ENCODE measurements around the gene HOXA7. TPM values are rescaled to one million over a fixed set of nuclear protein-coding genes. Genes with fewer than 3 reads are reported as not detected.

HOXA7 gene
- total RNA-seq, 1 donor from 2014 or later: 1.6 TPM

DNA sequence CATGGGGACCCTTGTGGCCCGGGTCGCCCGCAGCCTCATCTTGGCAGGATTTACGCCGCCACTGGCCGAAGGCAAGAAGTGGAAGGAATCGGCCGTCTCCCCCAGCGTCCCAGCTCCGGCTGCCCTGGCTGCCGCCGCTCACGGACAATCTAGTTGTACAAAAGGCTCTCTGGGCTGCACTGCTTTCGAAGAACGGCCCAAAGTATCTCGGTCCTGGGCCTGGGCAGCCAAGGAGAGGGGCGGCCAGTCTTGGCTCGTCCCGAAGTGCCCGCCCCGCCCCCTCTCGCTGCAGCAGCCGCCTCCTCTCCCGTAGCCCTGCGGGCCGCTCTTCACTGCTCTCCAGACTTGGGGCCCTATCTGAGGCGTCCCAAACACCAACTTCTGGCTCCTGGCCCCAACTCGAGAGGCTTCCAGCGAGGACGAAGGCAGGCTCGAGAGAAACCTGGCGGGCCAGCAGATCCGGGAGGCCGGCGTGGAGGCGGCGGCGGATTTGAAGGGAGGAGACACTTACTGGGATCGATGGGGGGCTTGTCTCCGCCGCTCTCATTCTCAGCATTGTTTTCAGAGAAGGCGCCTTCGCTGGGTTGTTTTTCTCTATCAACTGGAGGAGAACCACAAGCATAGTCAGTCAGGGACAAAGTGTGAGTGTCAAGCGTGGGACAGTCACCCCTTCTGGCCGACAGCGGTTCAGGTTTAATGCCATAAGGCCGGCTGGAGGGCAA, 8.1 kb upstream of the HOXA7 start:
- peak overlapping the region; percentile 67 to 97 (median 89) for H3K9ac ChIP-seq (ENCODE audit: low read depth in 1 of 3, low read length in 3 of 3)
- H3K27ac ChIP-seq (ENCODE audit: low read depth, low read length): peak overlapping the region; percentile 92
- H3K9me3 ChIP-seq (ENCODE audit: control insufficient read depth in 3 of 3, low read length in 3 of 3): no peaks in the 10 kb centered on the region
- H3K4me3 ChIP-seq (ENCODE audit: low read length in 3 of 3): peak overlapping the region; percentile 90 to 93 (median 92)
- peaks cover 35 to 65% (median 47%) of the 10 kb centered on the region in 3 donors for H3K4me1 ChIP-seq (ENCODE audit: control insufficient read depth in 3 of 3, insufficient read depth in 3 of 3, low read length in 3 of 3)
- H3K36me3 ChIP-seq (ENCODE audit: control insufficient read depth in 3 of 3, insufficient read depth in 3 of 3, low read length in 3 of 3): peaks cover 0 to 6% (median 0%) of the 10 kb centered on the region in 3 donors
- peaks cover 0 to 3% (median 3%) of the 10 kb centered on the region in 3 donors for H3K27me3 ChIP-seq (ENCODE audit: control insufficient read depth in 3 of 3, insufficient read depth in 3 of 3, low read length in 3 of 3)

DNA sequence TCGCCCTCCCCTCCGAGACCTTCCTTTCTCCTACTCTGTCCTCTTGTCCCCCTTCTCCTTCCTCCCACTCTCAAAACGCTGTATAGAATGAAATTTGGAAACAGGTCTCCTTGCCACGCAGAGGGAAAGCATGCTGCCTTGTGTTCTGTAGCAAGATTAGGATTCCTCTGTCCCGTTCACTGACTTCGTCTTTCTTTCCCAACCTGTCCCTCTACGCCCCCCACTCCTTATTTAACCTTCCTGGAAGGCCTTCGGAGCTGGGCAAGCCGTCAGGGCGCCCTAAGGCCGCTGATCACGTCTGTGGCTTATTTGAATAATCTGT, 7.5 kb upstream of the HOXA7 start:
- Histone ChIP-seq H3K4me1 (ENCODE audit: control insufficient read depth in 3 of 3, insufficient read depth in 3 of 3, low read length in 3 of 3) (peaks cover 35 to 61% (median 46%) of the 10 kb centered on the region in 3 donors), H3K9me3 (ENCODE audit: control insufficient read depth in 3 of 3, low read length in 3 of 3) (no peaks in the 10 kb centered on the region), H3K4me3 (ENCODE audit: low read length in 3 of 3) (peak overlapping the region; percentile 90 to 93 (median 92)), H3K9ac (ENCODE audit: low read depth in 1 of 3, low read length in 3 of 3) (peak overlapping the region; percentile 67 to 97 (median 89)), H3K27me3 (ENCODE audit: control insufficient read depth in 3 of 3, insufficient read depth in 3 of 3, low read length in 3 of 3) (peaks cover 0 to 3% (median 3%) of the 10 kb centered on the region in 3 donors), H3K27ac (ENCODE audit: low read depth, low read length) (peak overlapping the region; percentile 92), H3K36me3 (ENCODE audit: control insufficient read depth in 3 of 3, insufficient read depth in 3 of 3, low read length in 3 of 3) (peaks cover 0 to 6% (median 0%) of the 10 kb centered on the region in 3 donors)

DNA sequence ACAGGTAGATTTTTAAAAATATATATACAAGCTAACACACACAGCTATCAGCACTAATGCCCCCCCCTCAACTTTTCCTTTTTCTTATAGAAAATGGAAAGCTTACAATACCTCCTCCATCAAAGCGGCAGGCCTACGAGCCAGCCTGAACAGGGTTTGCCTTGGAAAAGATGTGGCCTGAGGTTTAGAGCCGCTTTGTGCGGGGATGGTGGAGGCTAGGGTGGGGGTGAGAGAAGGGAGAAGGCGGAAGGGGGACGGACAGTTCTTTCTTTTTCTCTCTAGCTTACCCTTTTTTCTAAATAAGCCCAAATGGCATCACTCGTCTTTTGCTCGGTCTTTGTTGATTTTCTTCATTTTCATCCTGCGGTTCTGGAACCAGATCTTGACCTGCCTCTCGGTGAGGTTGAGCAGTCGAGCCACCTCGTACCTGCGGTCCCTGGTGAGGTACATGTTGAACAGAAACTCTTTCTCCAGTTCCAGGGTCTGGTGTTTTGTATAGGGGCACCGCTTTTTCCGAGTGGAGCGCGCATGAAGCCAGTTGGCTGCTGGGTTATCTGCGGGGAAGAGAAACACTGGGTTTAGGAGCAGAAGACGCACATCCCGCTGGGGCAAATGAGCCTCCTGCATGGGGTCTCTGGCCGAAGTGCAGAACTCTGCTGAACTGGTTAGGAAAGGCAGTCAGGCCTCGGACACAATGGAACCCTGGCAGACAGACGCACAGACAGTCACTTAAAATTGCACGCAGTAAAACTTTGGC, 7.0 kb upstream of the HOXA7 start:
- Histone ChIP-seq H3K27me3 (ENCODE audit: control insufficient read depth in 3 of 3, insufficient read depth in 3 of 3, low read length in 3 of 3) (peaks cover 0 to 3% (median 3%) of the 10 kb centered on the region in 3 donors), H3K9me3 (ENCODE audit: control insufficient read depth in 3 of 3, low read length in 3 of 3) (no peaks in the 10 kb centered on the region), H3K9ac (ENCODE audit: low read depth in 1 of 3, low read length in 3 of 3) (peak overlapping the region; percentile 67 to 97 (median 89)), H3K4me1 (ENCODE audit: control insufficient read depth in 3 of 3, insufficient read depth in 3 of 3, low read length in 3 of 3) (peaks cover 33 to 55% (median 44%) of the 10 kb centered on the region in 3 donors), H3K27ac (ENCODE audit: low read depth, low read length) (peak overlapping the region; percentile 92), H3K4me3 (ENCODE audit: low read length in 3 of 3) (peak overlapping the region; percentile 90 to 93 (median 92)), H3K36me3 (ENCODE audit: control insufficient read depth in 3 of 3, insufficient read depth in 3 of 3, low read length in 3 of 3) (peaks cover 0 to 6% (median 0%) of the 10 kb centered on the region in 3 donors)

GRCh38 chr7:27162561-27163287, 6.2 kb upstream of the HOXA7 start:
- no peaks in the 10 kb centered on the region for H3K27me3 ChIP-seq (ENCODE audit: control insufficient read depth in 3 of 3, insufficient read depth in 3 of 3, low read length in 3 of 3)
- peaks cover 0 to 6% (median 0%) of the 10 kb centered on the region in 3 donors for H3K36me3 ChIP-seq (ENCODE audit: control insufficient read depth in 3 of 3, insufficient read depth in 3 of 3, low read length in 3 of 3)
- peaks cover 25 to 48% (median 40%) of the 10 kb centered on the region in 3 donors for H3K4me1 ChIP-seq (ENCODE audit: control insufficient read depth in 3 of 3, insufficient read depth in 3 of 3, low read length in 3 of 3)
- H3K9me3 ChIP-seq (ENCODE audit: control insufficient read depth in 3 of 3, low read length in 3 of 3): no peaks in the 10 kb centered on the region
- H3K4me3 ChIP-seq (ENCODE audit: low read length in 3 of 3): peak overlapping the region in 2 of 3 donors; percentile 42 to 90
- H3K27ac ChIP-seq (ENCODE audit: low read depth, low read length): no peak overlapping the region
- H3K9ac ChIP-seq (ENCODE audit: low read depth in 1 of 3, low read length in 3 of 3): peak overlapping the region in 1 of 3 donors; percentile 97

DNA sequence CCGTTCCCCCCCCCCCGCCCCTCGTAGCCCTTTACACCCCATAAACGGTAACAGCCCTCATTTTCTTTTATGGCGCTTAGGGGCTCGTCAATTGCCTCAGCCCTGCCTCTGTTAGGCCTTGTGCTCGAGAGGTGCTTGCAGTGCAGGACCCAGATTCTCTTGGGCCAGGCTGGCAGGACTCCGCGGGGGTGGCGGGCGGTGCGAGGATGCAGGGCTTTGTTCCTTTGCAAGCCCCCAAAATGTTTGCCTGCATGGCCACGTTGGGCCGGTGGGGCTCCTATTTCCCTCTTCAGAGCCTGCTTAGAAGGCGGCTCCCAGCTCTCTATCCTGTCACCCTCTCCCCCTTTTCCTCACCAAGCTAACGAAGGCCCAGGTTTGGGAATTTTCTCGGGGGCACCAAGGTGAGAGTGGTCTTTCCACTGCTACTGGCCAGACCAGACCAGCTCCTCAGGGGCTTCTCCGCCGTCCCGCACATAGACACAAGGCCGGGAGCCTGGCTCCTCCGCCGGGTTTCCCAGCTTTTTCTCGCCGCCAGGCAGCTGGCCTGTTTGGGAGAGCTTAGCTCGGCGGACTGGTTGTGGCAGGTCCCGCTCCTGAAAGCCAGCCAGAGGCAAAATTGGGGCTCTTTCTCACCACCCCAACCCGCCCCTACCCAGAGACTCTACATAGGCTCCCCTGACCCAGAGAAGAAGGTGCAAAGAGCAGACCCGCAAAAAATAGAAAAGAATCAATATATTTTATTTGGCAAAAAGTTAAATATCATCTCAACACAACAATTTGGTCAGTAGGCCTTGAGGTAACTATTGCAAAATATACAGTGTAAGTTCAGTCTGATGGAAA, 5.5 kb upstream of the HOXA7 start:
- Histone ChIP-seq H3K27ac (ENCODE audit: low read depth, low read length) (no peak overlapping the region), H3K4me1 (ENCODE audit: control insufficient read depth in 3 of 3, insufficient read depth in 3 of 3, low read length in 3 of 3) (peaks cover 29 to 42% (median 40%) of the 10 kb centered on the region in 3 donors), H3K27me3 (ENCODE audit: control insufficient read depth in 3 of 3, insufficient read depth in 3 of 3, low read length in 3 of 3) (no peaks in the 10 kb centered on the region), H3K9ac (ENCODE audit: low read depth in 1 of 3, low read length in 3 of 3) (peak overlapping the region in 1 of 3 donors; percentile 54), H3K36me3 (ENCODE audit: control insufficient read depth in 3 of 3, insufficient read depth in 3 of 3, low read length in 3 of 3) (peaks cover 0 to 6% (median 0%) of the 10 kb centered on the region in 3 donors), H3K4me3 (ENCODE audit: low read length in 3 of 3) (no peak overlapping the region), H3K9me3 (ENCODE audit: control insufficient read depth in 3 of 3, low read length in 3 of 3) (no peaks in the 10 kb centered on the region)

DNA sequence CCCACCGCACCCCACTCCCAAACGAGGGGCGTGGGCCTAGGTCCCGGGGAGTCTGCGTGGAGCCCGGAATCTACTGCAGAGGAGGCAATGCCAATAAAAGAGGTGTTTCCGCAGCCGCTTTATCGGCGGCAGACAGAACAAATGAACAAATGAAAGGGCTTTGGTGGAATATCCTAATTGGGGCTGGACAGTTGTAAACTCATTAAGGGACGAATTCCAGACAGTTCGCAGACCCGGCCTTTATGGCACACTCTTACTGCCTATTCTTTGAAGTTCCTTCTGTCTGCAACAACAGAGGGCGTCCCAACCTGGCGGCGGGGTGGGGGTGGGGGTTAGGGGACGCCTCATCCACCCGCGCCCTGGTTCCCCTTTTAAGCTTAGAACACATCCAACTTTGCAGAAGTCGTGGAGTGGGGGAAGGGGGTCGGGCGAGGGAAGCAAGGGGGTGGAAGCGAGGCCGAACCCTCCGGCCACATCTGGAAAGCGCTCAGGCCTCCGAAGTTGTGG, 4.8 kb upstream of the HOXA7 start:
- no peaks in the 10 kb centered on the region for H3K9me3 ChIP-seq (ENCODE audit: control insufficient read depth in 3 of 3, low read length in 3 of 3)
- peak overlapping the region; percentile 79 for H3K27ac ChIP-seq (ENCODE audit: low read depth, low read length)
- H3K4me1 ChIP-seq (ENCODE audit: control insufficient read depth in 3 of 3, insufficient read depth in 3 of 3, low read length in 3 of 3): peaks cover 24 to 38% (median 36%) of the 10 kb centered on the region in 3 donors
- H3K27me3 ChIP-seq (ENCODE audit: control insufficient read depth in 3 of 3, insufficient read depth in 3 of 3, low read length in 3 of 3): no peaks in the 10 kb centered on the region
- peak overlapping the region; percentile 70 to 84 (median 81) for H3K4me3 ChIP-seq (ENCODE audit: low read length in 3 of 3)
- H3K9ac ChIP-seq (ENCODE audit: low read depth in 1 of 3, low read length in 3 of 3): peak overlapping the region; percentile 63 to 88 (median 74)
- H3K36me3 ChIP-seq (ENCODE audit: control insufficient read depth in 3 of 3, insufficient read depth in 3 of 3, low read length in 3 of 3): peaks cover 0 to 6% (median 0%) of the 10 kb centered on the region in 3 donors

DNA sequence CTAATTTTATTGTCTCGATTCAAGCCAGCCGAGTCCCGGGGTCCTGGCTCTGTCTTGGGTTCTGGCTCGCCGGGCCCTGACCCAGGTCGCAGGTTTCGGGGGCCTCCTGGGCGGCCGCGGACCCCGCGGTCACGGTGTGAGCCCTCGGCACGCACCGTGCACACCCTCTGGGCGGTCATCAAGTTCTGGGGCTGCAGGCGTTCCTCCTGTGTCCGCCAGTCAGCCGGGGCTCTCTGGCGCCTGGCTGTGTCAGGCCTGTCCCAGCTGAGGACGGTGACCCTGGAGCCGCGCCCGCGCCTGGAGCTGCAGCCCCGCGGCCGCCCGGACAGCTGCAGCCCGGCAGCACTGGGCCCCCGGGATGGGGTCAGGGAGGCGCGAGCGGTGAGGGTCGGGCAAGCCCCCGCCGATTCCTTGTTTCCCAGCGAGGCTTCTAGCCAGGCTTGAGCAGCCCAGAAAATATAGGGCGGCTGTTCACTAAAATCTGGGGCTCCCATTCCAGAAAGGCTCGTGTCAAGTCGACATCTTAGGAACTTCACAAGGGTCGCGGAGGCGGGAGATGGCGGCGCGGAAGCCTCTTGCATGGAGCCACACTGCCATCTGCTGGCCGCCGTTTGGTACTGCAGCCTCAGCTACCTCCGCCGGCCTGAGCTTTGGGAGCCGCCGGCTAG, 4.2 kb upstream of the HOXA7 start:
- H3K36me3 ChIP-seq (ENCODE audit: control insufficient read depth in 3 of 3, insufficient read depth in 3 of 3, low read length in 3 of 3): peaks cover 0 to 6% (median 0%) of the 10 kb centered on the region in 3 donors
- no peaks in the 10 kb centered on the region for H3K27me3 ChIP-seq (ENCODE audit: control insufficient read depth in 3 of 3, insufficient read depth in 3 of 3, low read length in 3 of 3)
- peaks cover 25 to 35% (median 33%) of the 10 kb centered on the region in 3 donors for H3K4me1 ChIP-seq (ENCODE audit: control insufficient read depth in 3 of 3, insufficient read depth in 3 of 3, low read length in 3 of 3)
- peak overlapping the region; percentile 74 to 88 (median 76) for H3K9ac ChIP-seq (ENCODE audit: low read depth in 1 of 3, low read length in 3 of 3)
- H3K9me3 ChIP-seq (ENCODE audit: control insufficient read depth in 3 of 3, low read length in 3 of 3): no peaks in the 10 kb centered on the region
- peak overlapping the region; percentile 79 for H3K27ac ChIP-seq (ENCODE audit: low read depth, low read length)
- H3K4me3 ChIP-seq (ENCODE audit: low read length in 3 of 3): peak overlapping the region; percentile 70 to 84 (median 81)

GRCh38 chr7:27160145-27160545, 3.7 kb upstream of the HOXA7 start:
- Histone ChIP-seq H3K27me3 (ENCODE audit: control insufficient read depth in 3 of 3, insufficient read depth in 3 of 3, low read length in 3 of 3) (no peaks in the 10 kb centered on the region), H3K36me3 (ENCODE audit: control insufficient read depth in 3 of 3, insufficient read depth in 3 of 3, low read length in 3 of 3) (peaks cover 0 to 6% (median 0%) of the 10 kb centered on the region in 3 donors), H3K27ac (ENCODE audit: low read depth, low read length) (peak overlapping the region; percentile 79), H3K9me3 (ENCODE audit: control insufficient read depth in 3 of 3, low read length in 3 of 3) (no peaks in the 10 kb centered on the region), H3K4me1 (ENCODE audit: control insufficient read depth in 3 of 3, insufficient read depth in 3 of 3, low read length in 3 of 3) (peaks cover 30 to 40% (median 38%) of the 10 kb centered on the region in 3 donors), H3K9ac (ENCODE audit: low read depth in 1 of 3, low read length in 3 of 3) (peak overlapping the region; percentile 74 to 88 (median 76)), H3K4me3 (ENCODE audit: low read length in 3 of 3) (peak overlapping the region; percentile 70 to 84 (median 81))
